HG02571 (cell line): Measurements from ENCODE around the gene SECTM1.

Experiments used
- ATAC-seq: cut with Tn5 transposase; IDR thresholded peaks from one replicate; pipeline ENCODE4 v1.9.1; 2021; ENCODE audit warnings: mild to moderate bottlenecking, moderate library complexity; ENCODE audit not compliant: unreplicated experiment

SECTM1 gene

DNA sequence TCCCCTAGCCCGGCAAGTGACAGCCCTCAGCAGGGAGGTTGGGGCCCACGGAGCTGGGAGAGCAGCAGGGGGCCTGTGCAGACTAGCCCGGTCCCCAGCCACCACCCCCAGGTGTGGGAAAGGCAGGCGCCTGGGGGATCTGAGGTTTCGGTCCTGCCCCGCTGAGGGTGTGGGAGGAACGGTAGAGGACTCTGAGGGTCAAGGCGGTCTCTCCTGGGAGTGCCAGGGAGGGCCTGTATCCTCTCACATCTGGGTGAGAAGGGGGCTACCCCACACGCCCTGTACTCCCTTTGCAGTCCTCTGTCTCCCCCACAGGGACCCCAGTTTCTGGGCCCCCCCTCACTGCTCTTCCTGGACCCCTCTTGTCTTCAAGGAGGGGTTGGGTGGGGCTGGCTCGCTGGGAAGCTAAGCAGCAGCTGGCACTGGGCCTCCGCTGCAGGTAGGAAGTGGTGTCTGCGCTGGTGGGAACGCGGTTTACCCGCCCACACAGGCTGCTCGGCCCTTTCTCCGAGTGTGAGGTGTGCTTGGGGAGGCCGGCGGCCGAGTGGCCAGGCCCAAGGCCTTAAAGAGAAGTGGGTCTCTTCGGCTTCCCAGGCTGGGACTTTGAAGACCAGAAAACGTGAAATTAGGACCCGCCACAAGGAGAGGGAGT lies 31.5 kb downstream of the SECTM1 start:
- ATAC-seq = no peak

- ATAC-seq = no peak
Observed at GRCh38 chr17:82301300-82301915, 32.2 kb downstream of the SECTM1 start.

DNA sequence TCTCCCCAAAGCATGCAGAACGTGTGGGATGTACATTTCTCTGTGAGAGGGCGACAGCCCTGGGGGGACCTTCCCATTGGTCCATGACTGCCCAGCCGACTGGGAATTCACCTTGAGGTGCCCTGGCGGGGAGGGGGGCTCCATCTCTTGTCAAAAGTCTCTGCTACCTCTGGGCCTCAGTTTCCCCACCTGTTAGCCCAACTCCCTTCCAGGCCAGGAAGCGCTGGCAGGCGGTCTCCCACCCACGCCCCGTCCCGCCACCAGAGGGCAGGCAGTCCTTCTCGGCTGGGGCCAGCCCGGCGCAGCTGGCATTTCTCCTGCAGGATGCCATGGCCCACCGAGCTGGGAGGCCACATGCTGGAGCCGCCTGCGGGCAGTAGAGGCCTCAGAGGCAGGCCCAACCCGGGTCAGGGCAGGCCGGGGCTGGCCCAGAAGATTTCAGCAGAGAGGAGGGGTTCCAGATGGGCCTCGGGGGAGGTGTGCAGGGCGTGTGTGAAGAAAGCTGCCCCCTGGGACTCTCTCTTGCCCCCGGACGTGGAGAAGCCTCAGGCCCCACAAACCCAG lies 32.8 kb downstream of the SECTM1 start:
- no peak for ATAC-seq

DNA sequence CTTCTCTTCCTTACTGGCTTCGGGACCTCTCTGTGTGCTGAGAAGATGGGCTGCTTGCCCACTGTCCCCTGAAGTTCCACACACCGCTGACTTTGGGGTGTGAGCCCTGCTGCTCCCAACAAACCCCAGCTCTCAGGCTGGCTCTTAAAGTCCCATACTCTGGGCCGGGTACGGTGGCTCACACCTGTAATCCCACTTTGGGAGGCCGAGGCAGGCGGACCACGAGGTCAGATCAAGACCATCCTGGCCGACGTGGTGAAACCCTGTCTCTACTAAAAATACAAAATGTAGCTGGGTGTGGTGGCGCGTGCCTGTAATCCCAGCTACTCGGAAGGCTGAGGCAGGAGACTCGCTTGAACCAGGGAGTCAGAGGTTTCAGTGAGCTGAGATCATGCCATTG lies 33.3 kb downstream of the SECTM1 start:
- ATAC-seq = no peak

- no peak for ATAC-seq
Observed at GRCh38 chr17:82299452-82299851, 34.1 kb downstream of the SECTM1 start.

DNA sequence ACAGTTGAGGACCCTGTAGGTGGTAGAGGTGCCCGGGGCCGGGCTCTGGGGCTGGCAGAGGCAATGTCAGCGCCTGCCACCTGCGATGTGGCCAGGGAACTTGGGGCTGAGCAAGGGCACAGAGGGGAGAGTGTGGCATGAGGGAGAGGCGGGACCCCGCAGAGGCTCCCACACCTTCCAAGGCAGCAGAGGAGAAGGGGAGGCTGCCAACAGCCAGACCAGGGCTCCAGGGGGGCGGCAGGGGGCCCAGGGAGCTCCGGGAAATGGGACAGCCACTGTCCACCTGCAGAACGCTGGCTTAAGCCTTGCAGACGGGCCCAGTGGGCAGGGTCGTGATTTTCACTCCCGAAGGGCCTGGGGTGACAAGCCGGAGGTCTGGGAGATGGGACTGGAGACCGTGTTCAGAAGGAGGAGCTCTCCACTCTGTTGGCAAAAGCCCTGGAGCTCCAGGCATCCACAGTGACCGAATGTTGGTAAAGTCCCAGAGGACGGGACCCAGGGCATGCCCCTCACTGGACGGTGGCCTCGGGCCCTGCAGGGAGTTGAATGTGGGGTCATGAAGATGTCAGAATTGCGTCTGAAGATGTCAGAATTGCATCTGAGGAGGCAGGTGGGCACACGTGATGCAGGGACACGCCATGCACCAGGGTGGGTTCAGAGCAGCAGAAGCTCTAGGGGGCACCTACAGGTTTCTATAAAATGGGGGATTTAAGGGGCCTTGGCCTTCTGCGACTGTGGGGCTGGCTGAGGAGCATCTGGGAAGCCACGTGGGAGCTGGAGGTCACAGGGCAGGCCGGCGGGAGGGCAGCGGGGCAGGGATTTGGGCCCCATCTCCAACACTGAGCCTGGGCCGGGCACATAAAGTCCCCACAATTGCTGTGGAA lies 34.8 kb downstream of the SECTM1 start:
- ATAC-seq = no peak

DNA sequence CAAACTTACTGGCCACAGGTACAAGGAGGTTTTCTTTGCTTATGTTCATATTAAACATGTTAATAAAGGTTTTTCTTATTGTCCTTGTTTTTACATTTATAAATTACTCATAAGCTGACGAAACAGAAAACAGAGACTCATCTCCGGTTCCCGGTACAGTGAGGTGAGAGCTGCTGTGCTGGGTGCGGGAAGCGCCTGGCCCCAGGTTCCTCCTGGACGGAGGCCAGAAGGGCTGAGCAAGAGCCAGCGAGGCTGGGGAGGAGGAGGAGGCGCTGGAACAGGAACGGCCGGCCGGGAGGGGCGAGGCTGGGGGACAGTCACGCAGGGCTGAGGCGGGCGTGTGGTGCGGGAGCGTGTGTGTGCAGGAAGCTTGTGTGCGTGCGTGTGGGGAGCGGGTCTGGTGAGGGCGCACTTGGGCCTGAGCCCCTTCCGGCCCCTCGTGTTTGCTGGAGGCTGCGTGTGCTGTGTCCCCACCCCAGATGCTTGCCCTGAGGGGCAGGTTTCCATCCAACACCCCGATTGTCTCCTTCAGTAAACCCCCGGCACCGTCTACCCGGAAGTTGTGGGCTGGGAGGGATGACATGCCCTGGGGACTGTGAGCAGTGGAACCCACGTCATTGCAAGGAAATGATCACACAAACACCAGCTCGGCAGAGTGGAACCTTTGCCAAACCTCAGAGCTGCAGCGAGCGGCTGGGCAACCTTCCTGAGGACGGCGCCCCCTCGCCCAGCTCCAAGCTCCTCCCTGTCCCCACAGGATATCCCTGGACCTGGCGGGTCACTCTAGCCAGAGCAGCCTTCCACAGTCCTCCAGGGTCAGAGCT lies 35.6 kb downstream of the SECTM1 start:
- no peak for ATAC-seq

- no peak for ATAC-seq
Observed at GRCh38 chr17:82297280-82297713, 36.3 kb downstream of the SECTM1 start.

GRCh38 chr17:82296511-82297279 lies 36.9 kb downstream of the SECTM1 start:
- ATAC-seq = no peak

DNA sequence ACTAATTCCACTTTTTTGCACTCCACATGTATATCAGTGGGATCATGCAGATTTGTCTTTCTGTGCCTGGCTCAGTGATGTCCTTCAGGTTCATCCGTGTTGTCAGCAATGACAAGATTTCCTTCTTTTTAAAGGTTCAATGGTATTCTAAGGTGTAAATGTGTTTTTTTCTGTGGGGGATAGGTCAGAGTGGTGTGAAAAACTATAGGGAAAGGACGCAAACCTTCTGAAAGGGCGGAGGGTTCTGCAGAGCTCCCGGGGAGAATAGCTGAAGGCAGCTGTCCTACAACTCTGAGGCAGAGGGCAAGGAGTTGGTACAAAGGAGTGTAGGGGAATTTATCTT lies 38.1 kb downstream of the SECTM1 start:
- no peak for ATAC-seq

DNA sequence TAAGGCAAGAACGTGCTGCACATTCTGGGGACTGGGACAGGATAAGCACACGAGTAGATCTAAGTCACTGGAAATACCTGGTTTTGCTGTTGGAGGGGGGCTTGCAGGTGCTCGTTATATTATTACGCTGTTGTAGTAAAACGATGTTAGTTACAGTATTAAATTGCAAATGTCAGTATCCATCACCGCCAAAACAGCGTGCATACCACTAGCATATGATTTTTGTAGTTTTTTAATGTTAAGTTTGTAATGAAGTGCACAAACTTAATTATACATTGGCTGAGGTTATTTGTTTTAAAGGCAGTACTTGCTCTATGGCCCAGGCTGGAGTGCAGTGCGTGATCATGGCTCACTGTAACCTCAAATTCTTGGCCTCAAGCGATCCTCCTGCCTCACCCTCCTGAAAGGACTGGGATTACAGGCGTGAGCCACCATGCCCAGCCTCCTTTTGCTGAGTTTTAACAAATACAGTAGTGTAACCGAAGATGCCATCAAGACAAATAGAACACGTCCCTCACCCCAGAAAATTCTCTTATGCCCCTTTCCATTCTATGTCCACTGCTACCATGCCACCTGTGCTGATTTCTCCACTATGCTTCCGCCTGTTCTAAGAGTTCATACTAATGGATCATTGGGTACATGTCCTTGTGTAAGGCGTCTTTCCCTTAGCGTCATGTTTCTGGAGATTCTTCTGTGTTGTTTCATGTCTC lies 39.3 kb downstream of the SECTM1 start:
- ATAC-seq = no peak

- ATAC-seq = peak; percentile 93
Observed at GRCh38 chr17:82292251-82293154, 41.1 kb downstream of the SECTM1 start.

DNA sequence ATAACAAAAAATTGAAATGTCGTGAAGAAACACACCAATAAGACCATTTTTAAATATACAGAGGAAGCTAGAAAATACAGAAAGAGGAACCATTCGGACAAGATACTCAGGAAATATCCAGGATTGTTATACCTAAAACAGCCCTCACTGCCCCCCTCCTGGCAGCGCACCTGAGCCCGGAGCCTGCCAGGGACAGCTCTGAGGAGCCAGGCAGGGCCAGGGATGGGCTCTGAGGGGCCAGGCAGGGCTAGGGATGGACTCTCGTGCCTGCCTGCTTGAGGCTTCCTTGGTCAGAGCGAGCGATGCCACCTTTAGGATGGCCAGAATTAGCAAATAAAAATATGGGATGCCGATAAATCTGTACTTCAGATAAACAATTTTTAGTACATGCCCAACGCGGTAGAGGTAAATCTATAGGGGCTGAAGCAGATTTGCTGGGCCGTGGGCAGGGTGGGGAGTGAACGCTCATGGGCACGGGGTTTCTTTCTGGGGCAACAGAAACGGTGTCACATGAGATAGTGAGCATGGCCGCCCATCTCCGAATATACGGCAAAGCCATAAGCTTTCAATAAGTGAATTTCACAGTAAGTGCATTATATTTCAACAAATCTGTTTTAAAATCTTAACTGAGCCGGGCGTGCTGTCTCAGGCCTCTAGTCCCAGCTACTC lies 41.9 kb downstream of the SECTM1 start:
- ATAC-seq = no peak

DNA sequence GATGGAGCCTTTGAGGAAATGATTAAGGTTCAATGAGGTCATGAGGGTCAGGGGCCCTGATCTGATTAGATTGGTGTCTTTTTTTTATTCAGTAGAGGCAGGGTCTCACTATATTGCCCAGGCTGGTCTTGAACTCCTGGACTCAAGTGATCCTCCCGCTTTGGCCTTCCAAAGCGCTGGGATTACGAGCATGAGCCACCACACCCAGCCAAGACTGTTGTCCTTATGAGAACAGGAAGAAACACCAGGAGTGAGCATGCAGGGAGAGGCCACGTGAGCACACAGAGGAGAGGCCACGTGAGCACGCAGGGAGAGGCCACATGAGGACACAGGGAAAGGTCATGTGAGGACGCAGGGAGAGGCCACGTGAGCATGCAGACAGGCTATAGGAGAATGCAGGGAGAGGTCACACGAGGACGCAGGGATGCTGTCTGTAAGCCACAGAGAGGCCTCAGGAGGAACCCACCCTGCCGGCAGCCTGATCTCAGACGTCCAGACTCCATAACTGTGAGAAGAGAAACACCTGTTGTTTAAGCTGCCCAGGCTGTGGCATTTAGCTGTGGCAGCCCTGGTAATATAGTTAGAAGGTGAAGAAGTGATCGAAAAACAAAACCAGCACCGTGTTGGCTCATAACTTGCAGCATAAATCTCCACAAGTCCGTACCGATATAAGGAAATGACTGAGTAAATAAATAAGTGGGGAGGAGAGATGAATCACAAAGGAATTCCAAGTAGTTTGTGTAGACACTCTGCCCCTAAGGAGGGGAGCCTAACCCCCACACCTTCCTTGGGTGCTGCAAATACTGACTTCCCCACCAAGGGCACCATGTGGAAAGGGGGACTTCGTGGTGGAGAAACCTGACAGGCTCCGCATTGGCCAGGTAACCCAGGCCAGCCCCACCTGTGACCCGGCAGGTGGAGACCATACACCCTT lies 45.4 kb downstream of the SECTM1 start:
- no peak for ATAC-seq

GRCh38 chr17:82287013-82287867 lies 46.3 kb downstream of the SECTM1 start:
- no peak for ATAC-seq

DNA sequence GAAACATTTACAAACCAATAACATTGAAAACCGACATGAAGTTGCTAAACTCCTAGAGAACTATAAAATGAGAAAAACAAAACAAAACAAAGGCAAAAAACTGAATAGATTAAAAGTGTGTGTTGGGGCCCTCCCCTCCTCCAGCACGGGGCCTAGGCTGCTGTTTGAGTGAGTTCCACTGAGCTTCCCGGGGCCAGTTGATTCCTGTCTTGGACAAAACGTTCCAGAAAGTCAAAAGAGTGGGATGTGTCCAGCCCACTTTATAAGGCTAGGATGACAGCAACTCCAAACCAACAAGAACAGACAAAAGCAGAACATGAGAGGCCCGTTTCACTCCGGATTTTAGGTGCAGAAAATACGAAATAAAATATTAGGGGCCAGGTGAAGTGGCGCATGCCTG lies 48.4 kb downstream of the SECTM1 start:
- ATAC-seq = no peak
